ENCODE results near the gene STOML1.
"Not testable (repeated sequence)": the region's sequence is repeated elsewhere in the genome, so short reads cannot be mapped to it uniquely, and the experiment has no call there.

Gene STOML1

GRCh38 chr15:73944161-73945129 lies 47.6 kb downstream of the STOML1 start:
- DNase-seq = no peak

GRCh38 chr15:73942751-73943270 lies 49.3 kb downstream of the STOML1 start:
- no peak for DNase-seq

DNA sequence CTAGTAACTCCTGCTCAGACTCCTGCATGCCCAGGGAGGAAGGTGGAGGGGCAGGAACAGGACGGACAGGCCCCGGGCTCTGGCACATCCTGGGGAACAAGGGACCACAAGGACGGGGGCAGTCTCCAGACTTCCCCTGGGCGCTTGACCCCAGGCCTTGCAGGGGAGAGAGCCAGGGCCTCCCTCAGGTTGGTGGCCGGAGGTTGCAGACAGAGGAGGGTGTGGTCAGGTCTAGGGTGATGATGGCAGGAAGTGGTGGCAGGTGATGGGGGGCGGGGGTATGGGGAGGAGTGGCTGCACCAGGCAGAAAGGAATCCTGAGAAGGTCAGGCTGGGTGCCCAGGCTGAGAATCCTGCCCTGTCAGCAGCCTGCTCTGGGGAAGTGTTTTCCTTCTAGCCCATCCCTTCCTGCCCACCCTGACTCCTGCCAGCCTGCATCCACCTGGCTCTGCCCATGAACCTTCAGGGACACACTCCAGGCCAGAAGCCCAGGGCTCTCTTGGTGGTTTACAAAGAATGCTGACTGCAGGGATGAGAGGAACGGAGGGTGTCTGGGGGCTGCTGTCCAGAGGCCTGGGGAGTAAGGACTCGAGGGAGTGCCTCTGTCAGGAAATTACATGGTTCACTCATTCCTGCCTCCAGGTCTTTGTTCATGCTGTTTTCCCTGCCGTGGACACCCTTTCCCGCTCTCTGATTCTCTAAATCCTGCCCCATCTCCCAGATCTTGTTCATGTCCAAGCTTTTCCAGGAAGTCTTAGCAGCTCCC lies 50.0 kb downstream of the STOML1 start:
- no peak for DNase-seq

GRCh38 chr15:73941449-73941848 lies 50.6 kb downstream of the STOML1 start:
- DNase-seq = no peak

GRCh38 chr15:73941044-73941443 lies 51.1 kb downstream of the STOML1 start:
- no peak for DNase-seq

- no peak for DNase-seq
These were observed 51.8 kb downstream of the STOML1 start for GRCh38 chr15:73940061-73940981.

GRCh38 chr15:73939138-73939537 lies 53.0 kb downstream of the STOML1 start:
- no peak for DNase-seq

- not testable (repeated sequence) for DNase-seq
These were observed 53.6 kb downstream of the STOML1 start for GRCh38 chr15:73938516-73938915.

DNA sequence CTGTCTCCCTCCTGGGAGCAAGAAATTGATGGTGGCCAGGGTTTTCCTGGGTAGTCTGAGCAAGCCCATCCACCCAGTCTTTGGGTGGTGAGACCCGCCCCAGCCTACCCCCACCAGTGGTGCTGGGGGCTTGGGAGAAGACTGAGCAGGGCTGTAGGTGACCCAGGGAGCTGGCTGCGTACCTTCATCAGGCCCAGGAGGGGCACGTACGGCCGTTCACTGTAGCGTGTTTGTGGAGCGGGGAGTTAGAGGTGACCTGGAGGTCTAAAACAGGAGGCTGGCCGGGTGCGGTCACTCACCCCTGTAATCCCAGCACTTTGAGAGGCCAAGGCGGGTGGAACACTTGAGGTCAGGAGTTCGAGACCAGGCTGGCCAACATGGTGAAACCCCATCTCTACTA lies 54.4 kb downstream of the STOML1 start:
- no peak for DNase-seq

DNA sequence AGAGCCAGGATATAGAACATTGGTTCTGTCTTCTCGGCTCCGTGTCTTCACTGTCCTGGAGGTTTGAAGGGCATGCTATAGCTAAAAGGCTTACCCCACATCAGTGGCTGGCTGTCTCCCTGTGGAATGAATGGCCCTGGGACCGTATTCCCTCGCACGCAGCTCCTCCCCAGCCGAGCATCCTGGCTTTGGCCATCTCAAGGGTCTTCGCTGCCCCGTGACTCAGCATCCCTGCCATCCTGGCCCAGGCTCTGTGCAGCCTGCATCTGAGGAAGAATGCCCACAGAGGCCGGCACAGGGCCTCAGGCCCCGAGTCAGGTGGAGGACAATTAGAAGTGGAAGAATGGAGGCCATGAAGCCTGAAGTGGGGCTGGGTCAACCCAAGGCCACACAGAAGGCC lies 54.8 kb downstream of the STOML1 start:
- DNase-seq = no peak

GRCh38 chr15:73936588-73937290 lies 55.4 kb downstream of the STOML1 start:
- DNase-seq = no peak

GRCh38 chr15:73936181-73936580 lies 55.9 kb downstream of the STOML1 start:
- peak in 1 of 2 experiments; percentile 32 for DNase-seq

- no peak for DNase-seq
These were observed 56.5 kb downstream of the STOML1 start for GRCh38 chr15:73935547-73935946.

DNA sequence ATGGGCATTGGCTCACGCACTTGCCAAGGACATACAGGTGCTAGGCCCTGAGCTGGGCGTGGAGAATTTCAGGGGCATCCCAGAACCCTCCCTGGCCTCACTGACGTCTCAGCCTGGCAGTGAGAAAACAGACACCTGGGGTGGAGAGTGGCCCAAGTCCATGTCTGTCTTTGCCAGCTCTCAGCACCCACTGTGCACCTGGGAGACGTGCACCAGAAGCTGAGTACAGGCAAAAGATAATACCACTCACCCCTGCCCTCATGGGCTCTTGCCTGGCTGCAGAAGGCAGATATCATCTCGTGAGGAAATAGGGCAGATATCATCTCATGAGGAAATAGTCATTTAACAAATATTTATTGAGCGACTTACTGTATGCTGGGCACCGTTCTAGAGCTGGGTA lies 57.8 kb downstream of the STOML1 start:
- DNase-seq = no peak

DNA sequence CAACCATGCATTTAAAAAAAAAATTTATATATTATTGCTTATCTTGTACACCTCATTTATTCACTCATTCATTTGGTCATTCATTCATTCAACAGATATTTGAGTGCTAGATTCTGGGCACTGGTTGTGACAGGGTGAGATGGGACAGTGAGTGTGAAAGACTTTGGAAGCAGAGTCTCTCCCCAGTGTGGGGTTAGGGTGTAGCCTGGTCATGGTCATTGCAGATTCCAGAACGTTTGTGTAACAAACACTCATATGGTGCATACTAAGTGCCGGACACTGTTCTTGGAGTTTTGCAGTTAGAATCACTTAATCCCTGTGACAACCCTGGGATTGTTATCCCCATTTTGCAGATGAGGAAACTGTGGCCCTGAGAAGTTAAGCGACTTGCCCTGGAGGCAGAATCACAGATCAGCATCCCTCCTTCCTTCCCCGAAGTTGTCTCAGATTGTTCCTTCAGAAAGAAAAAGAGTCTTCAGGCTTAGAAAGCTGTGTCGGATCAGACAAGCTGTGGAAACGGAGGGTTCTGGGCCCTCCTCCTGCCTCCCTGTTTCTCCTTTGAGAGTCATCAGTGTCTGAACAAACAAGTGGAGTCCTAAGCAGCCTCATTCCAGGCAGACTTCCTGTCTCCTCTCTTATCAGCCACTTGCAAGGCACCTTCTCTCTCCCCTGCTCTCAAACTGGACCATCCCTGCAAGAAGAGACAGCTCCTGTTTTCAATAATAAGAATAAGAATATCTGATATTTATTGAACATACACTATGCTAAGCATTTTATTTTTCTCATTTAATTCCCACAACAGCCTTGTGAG lies 59.5 kb downstream of the STOML1 start:
- DNase-seq = no peak

DNA sequence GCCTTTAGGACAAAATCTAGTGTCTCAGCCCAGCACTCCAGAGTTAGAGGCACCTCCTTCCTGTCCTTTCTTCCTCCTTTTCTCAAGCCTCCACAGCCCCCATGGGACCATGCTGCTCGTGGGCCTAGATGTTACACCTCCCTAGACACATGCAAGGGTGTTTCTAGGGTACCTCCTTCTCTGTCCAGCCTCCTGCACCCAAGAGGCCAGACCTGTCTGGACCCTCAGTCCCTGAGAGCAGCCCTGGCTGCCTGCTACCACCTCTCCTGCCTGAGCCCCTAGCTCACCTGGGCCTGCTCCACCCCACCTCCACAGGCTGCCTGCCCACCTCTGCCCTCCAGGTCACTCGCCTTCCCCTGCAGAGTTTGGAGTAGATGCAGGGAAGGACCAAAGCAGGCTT lies 60.7 kb downstream of the STOML1 start:
- no peak for DNase-seq

DNA sequence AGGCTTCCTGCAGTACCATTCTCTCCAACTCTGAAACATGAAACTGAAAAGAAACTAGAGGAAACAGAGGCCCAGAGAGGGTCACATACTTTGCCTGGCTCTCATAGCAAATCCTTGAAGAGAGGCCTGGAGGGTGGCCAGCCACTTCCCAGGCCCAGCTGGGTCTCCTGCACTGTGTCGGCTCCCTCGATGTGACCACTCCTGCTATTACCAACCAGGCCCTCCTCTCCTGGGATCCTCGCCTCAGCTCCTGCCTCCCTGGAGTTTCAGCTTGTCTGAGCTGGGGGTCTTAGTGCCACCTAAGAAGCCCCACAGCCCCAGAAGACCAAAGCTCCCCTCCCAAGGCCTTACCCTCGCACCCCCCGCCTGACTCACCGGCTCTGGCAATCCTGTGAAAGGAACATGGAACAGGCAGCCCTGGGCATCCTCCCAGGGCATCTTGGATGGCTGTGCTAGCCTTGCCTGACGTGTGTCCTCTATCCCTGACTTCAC lies 61.3 kb downstream of the STOML1 start:
- DNase-seq = no peak

GRCh38 chr15:73930371-73930770 lies 61.7 kb downstream of the STOML1 start:
- no peak for DNase-seq

- no peak for DNase-seq
These were observed 63.0 kb downstream of the STOML1 start for GRCh38 chr15:73928971-73929627.
